ENCODE measurements around the gene ANKRD33B.
"Not testable (repeated sequence)": the region's sequence is repeated elsewhere in the genome, so short reads cannot be mapped to it uniquely, and the experiment has no call there.

ANKRD33B gene

GRCh38 chr5:10542055-10542550 lies 21.8 kb upstream of the ANKRD33B start:
- H3K4me3 ChIP-seq (ENCODE audit: control insufficient read depth, low read depth, low read length), result no peak overlapping the region
- TF ChIP-seq CTCF (conservative IDR thresholded peaks at IDR 0.05; ENCODE audit: control insufficient read depth, insufficient read depth, low read depth, low read length), result no peak
- DNase-seq (ENCODE audit: low read depth), result no peak

GRCh38 chr5:10543585-10544040 lies 20.3 kb upstream of the ANKRD33B start:
- TF ChIP-seq CTCF (conservative IDR thresholded peaks at IDR 0.05; ENCODE audit: control insufficient read depth, insufficient read depth, low read depth, low read length), result no peak
- no peak for DNase-seq (ENCODE audit: low read depth)
- no peak overlapping the region for H3K4me3 ChIP-seq (ENCODE audit: control insufficient read depth, low read depth, low read length)

- no peak for TF ChIP-seq CTCF (conservative IDR thresholded peaks at IDR 0.05; ENCODE audit: control insufficient read depth, insufficient read depth, low read depth, low read length)
- no peak for DNase-seq (ENCODE audit: low read depth)
Measured at GRCh38 chr5:10545084-10545483, 18.8 kb upstream of the ANKRD33B start.

GRCh38 chr5:10546186-10546585 lies 17.7 kb upstream of the ANKRD33B start:
- no peak for TF ChIP-seq CTCF (conservative IDR thresholded peaks at IDR 0.05; ENCODE audit: control insufficient read depth, insufficient read depth, low read depth, low read length)
- DNase-seq (ENCODE audit: low read depth), result no peak

More at GRCh38 chr5:10545084-10545483, 18.8 kb upstream of the ANKRD33B start:
- H3K4me3 ChIP-seq (ENCODE audit: control insufficient read depth, low read depth, low read length), result no peak overlapping the region

GRCh38 chr5:10548418-10549122 lies 15.3 kb upstream of the ANKRD33B start:
- no peak for TF ChIP-seq CTCF (conservative IDR thresholded peaks at IDR 0.05; ENCODE audit: control insufficient read depth, insufficient read depth, low read depth, low read length)
- no peak overlapping the region for H3K4me3 ChIP-seq (ENCODE audit: control insufficient read depth, low read depth, low read length)
- no peak for DNase-seq (ENCODE audit: low read depth)

More at GRCh38 chr5:10546186-10546585, 17.7 kb upstream of the ANKRD33B start:
- H3K4me3 ChIP-seq (ENCODE audit: control insufficient read depth, low read depth, low read length), result no peak overlapping the region

- not testable (repeated sequence) for H3K4me3 ChIP-seq (ENCODE audit: control insufficient read depth, low read depth, low read length); DNase-seq (ENCODE audit: low read depth)
Measured at GRCh38 chr5:10549123-10549514, 14.8 kb upstream of the ANKRD33B start.

GRCh38 chr5:10550222-10550995 lies 13.5 kb upstream of the ANKRD33B start:
- DNase-seq (ENCODE audit: low read depth), result no peak
- H3K4me3 ChIP-seq (ENCODE audit: control insufficient read depth, low read depth, low read length), result no peak overlapping the region

More at GRCh38 chr5:10550222-10550995, 13.5 kb upstream of the ANKRD33B start:
- no peak for TF ChIP-seq CTCF (conservative IDR thresholded peaks at IDR 0.05; ENCODE audit: control insufficient read depth, insufficient read depth, low read depth, low read length)

Measured in fibroblast of mammary gland (primary cell).